Measurements from ENCODE around the gene IL34.
"Not testable (repeated sequence)": the region's sequence is repeated elsewhere in the genome, so short reads cannot be mapped to it uniquely, and the experiment has no call there.

IL34 gene

DNA sequence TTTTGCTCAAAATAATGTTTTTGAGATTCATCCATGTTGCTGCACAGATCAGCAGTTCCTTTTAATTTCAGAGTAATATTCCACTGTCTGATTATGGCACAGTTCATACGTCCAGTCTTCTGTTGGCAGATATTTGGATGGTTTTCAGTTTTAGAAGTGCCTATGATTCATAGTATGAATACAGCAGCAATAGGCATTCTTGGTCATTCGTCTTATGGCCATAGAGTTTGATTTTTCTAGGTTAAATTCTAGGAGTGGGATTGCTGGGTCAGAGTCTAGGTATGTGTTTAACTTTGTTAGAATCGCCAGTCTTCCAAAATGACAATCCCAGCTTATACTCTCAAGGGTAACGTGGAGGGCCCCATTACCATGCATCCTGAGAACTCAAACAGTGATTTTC is 11.5 kb upstream of the IL34 start:
- DNase-seq (ENCODE audit: low read depth): no peak
- H3K4me3 ChIP-seq (ENCODE audit: low read depth, low read length): no peak overlapping the region
- TF ChIP-seq, protein P1, sequence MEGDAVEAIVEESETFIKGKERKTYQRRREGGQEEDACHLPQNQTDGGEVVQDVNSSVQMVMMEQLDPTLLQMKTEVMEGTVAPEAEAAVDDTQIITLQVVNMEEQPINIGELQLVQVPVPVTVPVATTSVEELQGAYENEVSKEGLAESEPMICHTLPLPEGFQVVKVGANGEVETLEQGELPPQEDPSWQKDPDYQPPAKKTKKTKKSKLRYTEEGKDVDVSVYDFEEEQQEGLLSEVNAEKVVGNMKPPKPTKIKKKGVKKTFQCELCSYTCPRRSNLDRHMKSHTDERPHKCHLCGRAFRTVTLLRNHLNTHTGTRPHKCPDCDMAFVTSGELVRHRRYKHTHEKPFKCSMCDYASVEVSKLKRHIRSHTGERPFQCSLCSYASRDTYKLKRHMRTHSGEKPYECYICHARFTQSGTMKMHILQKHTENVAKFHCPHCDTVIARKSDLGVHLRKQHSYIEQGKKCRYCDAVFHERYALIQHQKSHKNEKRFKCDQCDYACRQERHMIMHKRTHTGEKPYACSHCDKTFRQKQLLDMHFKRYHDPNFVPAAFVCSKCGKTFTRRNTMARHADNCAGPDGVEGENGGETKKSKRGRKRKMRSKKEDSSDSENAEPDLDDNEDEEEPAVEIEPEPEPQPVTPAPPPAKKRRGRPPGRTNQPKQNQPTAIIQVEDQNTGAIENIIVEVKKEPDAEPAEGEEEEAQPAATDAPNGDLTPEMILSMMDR (IDR thresholded peaks at IDR 0.05; ENCODE audit: insufficient read depth, low read depth, low read length, missing control alignments): no peak

DNA sequence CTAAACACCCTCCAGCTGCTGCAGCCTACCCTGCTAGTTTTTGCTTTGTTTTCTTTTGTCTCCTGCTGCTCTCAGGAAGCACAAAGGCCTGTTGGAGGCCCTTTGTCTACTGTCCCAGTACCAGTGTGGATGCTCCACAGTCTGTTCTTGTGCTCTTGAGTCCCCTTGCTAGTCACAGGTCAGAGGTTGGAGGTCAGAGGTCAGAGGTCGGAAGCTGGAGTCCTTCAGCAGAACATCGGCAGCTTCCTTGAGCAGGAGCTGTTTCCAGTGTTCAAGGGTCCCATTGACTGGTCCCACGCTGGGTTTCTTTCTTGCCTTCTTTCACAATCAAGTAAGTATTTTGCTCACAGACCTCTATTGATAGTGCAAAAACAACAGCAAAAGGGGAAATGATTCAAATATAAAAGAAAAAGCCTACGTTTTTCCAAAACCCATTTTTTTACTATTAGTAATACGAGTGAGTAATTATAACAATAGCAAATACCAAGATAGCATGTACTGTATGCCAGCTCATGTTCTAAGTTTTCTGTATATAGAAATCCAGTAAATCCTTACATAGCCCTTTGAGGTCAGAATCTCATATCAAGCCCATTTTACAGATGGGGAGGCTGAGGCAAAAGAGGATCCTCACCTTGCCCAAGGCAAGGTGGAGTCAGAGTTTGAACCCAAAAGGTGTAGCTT is 10.9 kb upstream of the IL34 start:
- TF ChIP-seq, protein P1 (IDR thresholded peaks at IDR 0.05; ENCODE audit: insufficient read depth, low read depth, low read length, missing control alignments): no peak
- no peak for DNase-seq (ENCODE audit: low read depth)
- no peak overlapping the region for H3K4me3 ChIP-seq (ENCODE audit: low read depth, low read length)

DNA sequence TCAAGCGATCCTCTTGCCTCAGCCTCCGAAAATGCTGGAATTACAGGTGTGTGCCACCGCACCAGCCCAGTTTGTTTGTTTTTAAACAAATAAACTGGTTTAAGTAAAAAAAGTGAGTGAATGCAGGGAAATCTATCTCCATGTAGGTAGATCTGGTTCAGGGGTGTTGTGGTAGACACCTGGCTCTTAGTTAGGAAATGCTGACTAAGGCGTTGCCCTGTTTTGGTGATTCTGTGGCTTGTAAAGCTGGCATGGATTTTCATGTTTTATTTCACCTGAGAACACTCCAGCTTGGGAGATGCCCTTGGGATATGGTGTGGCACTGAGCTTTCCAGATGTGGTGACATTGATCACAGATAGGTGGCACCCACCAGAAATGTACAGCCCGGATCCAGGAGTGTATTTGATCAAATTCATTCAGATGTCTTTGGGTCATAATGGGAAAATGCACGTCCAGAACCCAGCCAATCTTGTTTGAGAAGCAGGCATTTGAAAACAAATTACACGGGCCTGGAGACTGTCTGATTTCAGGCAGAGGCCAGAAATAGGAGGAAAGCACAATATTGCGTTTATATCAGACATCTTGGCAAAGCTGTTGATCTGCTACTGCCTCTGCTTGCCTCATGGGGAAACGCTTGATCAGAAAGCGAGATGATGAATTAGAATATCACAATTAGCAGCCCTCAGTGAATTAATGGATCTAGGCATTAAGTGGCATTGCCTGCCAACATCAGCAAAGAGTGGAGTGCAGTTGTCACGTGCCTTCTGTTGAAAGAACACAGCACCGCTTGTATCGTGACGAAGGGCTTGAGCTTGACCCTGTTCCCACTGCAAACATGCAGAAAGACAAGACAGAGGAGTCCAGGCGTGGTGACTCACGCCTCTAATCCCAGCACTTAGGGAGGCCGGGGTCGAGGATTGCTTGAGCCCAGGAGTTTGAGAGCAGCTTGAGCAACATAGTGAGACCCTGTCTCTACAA is 7.3 kb upstream of the IL34 start:
- TF ChIP-seq, protein P1 (IDR thresholded peaks at IDR 0.05; ENCODE audit: insufficient read depth, low read depth, low read length, missing control alignments): no peak
- no peak overlapping the region for H3K4me3 ChIP-seq (ENCODE audit: low read depth, low read length)
- DNase-seq (ENCODE audit: low read depth): no peak

DNA sequence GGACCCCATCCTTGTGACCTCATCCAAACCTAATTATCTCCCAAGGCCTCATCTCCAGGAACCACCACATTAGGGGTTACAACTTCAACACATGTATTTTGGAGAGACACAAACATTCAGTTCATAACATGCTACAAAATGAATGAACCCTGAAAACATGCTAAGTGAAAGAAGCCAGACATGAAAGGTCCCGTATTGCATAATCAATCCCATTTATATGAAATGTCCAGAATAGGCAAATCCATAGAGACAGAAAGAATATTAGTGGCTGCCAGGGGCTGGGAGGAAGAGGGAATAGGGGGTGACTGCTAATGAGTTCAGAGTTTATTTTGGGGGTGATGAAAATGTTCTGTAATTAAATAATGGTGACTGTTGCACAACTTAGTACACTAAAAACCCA is 3.7 kb upstream of the IL34 start:
- DNase-seq (ENCODE audit: low read depth): no peak
- TF ChIP-seq, protein P1 (IDR thresholded peaks at IDR 0.05; ENCODE audit: insufficient read depth, low read depth, low read length, missing control alignments): no peak
- H3K4me3 ChIP-seq (ENCODE audit: low read depth, low read length): no peak overlapping the region

DNA sequence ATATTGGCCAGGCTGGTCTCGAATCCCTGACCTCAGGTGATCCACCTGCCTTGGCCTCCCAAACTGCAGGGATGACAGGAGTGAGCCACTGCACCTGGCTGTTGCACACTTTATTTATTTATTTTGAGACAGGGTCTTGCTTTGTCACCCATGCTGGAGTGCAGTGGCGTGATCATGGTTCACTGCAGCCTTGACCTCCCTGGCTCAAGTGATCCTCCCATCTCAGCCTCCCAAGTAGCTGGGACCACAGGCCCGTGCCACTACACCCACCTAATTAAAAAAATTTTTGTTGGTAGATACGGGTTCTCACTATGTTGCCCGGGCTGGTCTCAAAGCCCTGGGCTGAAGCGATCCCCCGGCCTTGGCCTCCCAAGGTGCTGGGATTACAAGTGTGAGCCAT is 3.1 kb upstream of the IL34 start:
- not testable (repeated sequence) for H3K4me3 ChIP-seq (ENCODE audit: low read depth, low read length); DNase-seq (ENCODE audit: low read depth)

DNA sequence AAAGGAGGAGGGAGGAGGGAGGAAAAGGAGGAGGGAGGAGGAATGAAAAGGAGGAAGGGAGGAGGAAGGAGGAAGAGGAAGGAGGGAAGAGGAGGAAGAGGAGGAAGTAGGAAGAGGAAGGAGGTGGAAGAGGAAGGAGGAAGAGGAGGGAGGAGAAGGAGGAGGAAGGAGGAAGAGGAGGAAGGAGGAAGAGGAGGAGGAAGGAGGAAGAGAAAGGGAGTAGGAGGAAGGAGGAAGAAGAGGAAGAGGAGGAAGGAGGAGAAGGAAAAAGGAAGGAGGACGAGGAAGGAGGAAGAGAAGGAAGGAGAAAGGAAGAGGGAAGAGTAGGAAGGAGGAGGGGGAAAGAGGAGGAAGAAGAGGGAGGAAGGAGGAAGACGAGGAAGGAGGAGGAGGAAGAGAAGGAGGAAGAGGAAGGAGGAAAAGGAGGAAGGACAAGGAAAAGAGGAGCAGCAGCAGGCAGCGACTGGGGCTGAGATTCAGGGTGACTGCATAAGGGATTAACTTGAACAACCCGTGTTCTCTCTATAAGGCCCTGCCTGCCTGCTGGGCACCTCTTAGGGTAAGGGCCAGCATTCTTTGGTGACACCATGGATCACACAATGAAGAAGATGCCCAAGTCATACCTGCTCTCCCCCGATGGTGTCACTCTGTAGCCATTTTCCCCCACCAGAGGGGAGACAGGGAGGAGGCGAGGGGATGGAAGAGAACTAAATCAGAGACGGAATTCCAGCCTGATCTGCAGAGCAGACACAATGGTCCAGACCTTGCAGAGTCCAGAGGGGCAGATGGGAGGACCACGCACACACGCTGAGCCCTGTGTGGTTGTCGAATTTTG is 1.4 kb upstream of the IL34 start:
- no peak for DNase-seq (ENCODE audit: low read depth)
- TF ChIP-seq, protein P1 (IDR thresholded peaks at IDR 0.05; ENCODE audit: insufficient read depth, low read depth, low read length, missing control alignments): no peak
- H3K4me3 ChIP-seq (ENCODE audit: low read depth, low read length): no peak overlapping the region

Measured in GM12865 (cell line).